HG03039 (cell line): ENCODE results near the gene VAMP7.
"Not testable (repeated sequence)": the region's sequence is repeated elsewhere in the genome, so short reads cannot be mapped to it uniquely, and the experiment has no call there.

Experiments
- ATAC-seq: cut with Tn5 transposase; IDR thresholded peaks from one replicate; pipeline ENCODE4 v1.9.1; 2021; ENCODE audit warnings: mild to moderate bottlenecking, moderate library complexity; ENCODE audit not compliant: unreplicated experiment

The VAMP7 gene, protein sequence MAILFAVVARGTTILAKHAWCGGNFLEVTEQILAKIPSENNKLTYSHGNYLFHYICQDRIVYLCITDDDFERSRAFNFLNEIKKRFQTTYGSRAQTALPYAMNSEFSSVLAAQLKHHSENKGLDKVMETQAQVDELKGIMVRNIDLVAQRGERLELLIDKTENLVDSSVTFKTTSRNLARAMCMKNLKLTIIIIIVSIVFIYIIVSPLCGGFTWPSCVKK

DNA sequence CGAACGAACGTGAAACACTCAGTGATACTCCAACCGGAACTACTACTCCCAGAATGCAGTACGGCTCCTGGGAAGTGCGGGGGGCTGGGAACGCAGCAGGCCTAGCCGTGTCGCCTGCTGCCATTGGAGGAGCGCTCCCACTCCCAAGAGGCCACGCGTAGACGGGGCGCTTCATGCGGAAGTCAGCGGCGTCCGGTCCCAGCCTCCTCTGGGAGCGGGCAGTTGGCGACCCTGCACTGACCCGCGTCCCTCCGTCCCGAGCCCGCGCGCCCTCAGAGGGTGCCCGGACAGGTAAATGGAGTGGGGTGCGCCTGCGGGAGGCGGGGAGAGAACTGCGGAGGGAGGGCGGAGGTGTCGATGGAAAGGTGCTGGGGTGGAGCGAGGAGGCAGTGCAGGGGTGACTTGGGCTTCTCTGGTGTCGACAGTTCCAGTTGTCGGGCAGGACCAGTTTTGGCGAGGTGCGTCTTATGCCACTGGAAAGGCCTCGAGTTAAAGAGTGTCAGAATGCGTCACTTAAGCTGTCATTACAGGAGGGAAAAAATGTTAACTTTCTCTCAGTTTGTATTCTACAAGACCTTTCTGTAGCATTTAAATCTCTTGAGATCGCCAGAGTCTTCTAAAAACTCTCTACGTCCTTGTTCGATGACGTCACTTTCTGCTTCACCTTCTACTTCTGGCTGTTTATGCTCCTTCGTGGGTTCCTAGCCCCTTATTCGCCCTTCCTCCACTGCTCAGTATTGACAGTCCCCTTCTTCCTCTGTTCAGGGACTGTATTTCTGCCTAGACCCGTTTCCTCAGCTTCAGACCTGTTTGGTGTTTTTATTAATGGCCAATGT, at the start of gene VAMP7:
VAMP7 (plus strand) TSS at position 188 of the 836 bp plus-strand sequence. CDS start 8,122 bp downstream, outside the sequence.
- ATAC-seq = peak; percentile 99

DNA sequence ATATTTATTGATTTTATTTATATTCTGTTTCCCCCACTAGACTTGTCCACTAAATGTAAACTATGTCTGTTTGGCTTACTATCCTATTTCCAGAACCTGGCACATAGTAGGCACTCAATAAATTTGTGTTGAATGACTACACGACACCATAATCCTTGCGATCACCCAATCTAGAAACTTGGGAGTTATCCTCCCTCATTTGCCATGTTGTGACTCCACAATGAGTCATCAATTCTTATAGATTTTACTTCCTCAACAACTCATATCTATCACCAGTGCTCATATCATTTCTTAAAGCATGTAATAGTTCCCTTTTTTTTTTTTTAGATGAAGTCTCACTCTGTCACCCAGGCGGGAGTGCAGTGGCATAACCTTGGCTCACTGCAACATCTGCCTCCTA, 39.9 kb upstream of the VAMP7 start:
- no peak for ATAC-seq

DNA sequence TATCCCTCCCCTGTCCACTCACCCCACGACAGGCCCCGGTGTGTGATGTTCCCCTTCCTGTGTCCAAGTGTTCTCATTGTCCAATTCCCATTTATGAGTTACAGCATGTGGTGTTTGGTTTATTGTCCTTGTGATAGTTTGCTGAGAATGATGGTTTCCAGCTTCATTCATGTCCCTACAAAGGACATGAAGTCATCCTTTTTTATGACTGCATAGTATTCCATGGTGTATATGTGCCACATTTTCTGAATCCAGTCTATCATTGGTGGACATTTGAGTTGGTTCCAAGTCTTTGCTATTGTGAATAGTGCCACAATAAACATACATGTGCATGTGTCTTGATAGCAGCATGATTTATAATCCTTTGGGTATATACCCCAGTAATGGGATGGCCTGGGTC, 29.4 kb upstream of the VAMP7 start:
- not testable (repeated sequence) for ATAC-seq

DNA sequence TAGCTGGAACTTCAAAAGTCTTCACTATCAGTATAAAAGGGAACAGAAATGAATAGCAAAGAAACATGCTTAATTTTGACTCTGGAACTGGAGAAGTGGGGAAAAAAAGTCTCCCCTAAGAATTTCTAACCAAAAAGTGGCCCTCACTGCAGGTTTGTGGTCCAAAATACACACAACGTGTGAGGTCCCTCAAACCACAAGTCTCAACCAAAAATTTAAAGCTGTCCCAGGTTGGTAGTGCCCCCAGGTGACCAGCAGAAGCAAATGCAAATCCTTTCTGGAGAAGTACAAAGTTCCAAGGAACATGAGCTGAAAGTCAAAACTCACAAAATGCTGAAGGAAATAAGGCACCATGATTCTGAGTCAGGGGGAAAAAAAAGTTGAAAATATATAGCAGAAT, 23.6 kb upstream of the VAMP7 start:
- no peak for ATAC-seq

DNA sequence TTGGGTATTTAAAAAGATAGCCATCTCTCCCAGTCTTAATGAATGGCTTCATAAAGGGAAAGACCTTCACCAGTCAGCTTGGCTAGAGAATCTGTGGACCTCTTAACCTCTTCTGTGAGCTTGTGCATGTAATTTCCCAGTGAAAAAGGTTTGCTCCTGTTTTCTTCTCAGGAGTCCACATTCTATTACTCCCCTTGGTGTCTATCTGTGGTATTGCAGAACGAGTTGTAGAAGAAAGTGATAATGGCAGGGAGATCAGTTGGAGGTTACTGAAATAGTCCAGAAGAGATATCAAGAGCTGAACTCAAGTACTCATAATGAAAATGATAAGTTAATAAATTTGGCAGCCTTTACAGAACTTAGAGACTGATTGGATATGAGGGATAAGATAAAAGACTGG, 16.5 kb upstream of the VAMP7 start:
- no peak for ATAC-seq

DNA sequence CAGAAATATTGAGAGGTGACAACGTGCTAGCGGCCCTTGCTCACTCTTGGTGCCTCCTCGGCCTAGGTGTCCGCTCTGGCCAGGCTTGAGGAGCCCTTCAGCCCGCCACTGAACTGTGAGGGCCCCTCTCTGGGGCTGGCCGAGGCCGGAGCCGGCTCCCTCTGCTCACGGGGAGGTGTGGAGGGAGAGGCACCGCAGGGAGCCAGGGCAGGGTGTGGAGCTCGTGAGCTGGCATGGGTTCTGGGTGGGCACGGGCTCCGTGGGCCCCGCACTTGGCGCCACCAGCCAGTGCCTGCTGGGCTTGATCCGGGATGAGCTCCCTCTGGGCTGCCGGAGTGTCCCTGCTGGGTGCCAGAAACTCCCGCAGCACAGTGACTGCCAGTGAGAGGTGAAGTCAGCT, 16.0 kb upstream of the VAMP7 start:
- no peak for ATAC-seq

DNA sequence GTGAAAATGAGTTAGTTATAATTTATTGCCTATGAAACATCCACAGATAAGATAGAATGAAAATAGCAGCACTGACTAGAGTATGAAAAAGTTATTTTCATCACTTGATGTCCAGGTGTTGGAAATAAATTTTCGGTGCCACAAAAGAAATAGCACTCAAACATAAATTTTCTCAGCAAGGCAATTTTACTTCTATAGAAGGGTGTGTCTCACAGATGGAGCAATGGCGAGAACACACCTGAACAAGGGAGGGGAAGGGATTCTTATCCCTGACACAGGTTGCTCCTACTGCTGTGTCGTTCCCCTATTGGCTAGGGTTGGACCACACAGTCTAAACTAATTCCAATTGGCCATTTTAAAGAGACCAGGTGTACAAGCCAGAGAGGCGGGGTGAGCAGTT, 13.3 kb upstream of the VAMP7 start:
- no peak for ATAC-seq

DNA sequence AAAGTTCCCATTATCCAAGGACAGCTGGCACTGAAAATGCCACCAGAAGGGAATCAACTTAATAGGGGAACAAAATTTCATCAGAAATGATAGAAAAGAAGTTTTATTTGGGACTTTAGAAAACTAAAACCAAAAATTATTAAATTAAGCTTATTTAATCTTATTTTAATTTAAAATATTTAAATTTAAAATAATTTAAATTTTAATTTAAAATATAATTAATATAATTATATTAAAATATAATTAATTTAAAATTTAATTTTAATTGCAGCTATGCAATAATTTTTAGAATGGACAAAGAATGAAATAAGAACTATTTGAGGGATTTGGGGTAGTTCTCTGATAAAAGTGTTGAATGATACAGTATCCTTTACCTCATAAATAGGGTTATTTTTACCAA, 10.2 kb upstream of the VAMP7 start:
- ATAC-seq = no peak

DNA sequence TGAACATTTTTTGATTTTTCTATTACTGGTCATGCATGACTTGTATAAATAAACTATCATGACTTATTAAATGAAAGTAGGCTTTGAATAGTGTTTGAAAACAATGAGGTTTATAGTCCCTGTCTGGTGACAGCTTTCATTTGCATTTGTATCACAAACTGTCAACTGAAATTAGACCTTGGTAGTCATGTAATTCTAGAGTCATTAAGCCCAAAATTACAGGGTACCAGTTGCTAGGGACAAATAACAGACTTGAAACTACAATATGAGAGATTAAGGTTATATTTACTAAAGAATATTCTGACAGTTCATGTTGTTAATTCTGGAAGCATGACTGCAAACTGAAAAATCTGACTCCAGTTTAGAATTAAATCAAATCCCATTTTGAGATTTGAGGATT, 9.2 kb upstream of the VAMP7 start:
- no peak for ATAC-seq

DNA sequence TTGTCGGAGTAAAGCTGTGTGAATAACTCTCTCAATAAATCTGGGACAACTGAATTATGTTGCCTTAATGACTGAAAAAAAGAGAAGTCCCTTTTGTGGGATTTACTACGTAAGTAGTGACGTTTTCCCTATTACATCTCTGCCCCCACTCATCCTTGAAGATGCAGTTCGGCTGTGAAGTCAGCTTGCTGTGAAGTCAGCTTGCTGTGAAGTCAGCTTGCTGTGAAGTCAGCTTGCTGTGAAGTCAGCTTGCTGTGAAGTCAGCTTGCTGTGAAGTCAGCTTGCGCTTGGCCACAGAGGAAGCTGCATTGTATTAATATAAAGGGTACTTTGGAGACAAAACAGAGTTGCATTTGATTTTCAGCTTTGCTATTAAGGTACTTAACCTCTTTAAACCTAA, 8.0 kb upstream of the VAMP7 start:
- ATAC-seq = no peak

DNA sequence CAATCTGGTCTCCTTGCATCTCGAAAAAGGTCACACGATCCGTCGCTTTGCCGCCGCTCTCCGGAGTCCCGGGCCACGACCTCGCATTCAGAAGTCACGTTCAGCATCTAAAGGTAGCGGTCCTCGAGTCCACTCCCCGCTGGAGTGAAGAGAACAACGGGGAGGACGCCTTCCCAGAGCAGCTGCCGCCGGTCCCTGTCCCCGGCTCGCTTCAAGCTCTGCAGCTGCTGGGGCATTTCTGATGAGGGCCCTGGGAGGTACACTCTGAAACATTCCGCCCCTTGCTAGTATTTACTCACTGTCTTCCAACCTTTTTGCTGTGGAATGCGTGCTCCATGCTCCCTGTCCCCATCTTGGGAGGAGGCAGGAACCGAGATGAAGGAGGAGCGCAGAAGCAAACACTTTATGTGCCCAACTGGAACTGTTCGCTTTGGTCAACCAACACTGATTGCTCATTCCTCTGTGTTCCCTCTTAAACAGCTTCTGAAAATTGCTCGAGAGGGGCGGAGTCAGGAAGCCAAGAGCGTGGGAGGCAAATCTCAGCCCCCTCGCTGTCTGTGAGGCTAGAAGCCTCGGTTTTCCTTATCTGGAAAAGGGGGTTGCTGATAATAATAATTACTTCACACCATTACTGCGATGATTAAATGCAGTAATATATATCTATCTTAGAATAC, 6.4 kb upstream of the VAMP7 start:
- ATAC-seq = no peak

DNA sequence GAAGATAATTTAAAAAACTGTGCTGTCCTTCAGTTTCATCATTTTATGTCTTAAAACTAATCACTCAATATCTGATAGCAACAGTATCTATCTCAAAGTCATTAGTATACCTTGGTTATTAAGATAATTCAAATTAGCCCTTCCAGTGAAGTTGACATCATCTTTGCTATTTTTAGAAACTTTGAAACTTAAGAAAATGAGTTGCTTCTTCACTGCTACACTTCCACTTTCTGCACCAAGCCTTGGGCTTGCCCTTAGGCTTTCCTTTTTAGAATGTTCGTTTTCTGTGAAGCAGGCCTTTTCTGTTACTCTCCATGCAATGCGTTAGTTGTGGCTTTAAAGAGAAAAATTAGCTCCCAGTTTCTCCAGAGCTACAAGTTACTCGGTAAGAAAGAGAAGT, 4.4 kb upstream of the VAMP7 start:
- no peak for ATAC-seq

DNA sequence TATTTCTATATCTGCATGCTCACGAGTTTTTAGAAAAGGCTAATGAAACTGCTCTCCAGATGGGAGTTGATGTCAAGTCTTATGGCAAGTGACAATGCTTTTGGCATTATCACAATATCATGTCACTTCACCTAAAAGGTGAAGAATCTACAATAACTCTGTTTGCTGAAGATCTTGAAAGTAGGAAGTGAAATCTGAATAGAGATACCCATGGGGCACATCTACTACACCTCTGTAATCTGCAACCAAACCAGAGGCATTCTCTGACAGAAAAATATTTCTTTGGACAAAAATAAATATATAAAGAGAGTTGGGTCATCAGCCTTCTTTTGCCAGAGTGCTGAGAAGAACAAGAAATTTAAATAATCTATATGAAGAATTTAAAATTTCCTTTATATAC, 3.9 kb upstream of the VAMP7 start:
- no peak for ATAC-seq

DNA sequence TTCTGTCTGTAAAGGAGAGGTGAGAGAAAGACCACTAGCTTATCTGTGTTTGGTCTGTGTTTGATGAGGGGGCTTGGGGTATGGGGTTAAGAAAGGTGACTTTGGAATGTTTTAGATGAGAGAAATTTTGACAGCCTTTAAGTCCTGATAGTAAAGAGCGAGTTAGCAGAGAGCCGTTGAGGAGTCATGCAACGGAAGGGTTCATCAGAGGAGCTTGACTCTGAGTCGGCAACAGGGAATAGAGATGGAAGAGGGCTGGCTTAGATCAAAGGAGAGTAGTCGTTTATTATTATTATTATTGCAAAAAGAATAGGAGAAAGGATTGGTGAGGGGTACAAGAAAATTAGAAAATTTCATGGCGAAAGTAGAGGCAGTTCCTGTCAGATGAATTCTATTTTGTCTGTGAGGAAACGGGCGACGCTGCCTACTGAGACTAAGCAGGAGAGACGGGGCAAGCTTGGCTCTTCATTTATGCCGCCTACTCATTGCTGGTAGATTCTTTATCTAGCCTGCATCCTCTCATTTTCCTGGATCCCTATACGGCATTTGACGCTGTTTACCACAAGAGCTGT, 473 bp upstream of the VAMP7 start:
- ATAC-seq = no peak

DNA sequence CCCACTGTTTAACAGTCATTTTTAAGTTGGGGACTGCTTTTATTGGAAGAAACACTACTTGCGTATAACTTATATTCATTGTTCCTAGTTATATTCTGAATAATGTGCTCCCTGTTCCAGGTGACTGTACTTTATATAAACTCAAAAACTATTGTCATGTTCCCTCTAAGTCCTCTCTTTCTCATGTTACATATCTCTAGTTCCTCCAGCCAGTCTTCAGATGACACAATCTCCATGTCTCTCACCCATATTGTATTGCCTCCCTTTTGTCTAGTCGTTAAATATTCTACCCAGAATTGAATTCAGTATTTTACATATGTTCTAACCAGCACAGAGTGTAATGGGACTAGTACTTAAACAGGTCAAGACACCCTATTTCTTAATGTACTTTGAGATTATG, 5.3 kb downstream of the VAMP7 start:
- no peak for ATAC-seq

DNA sequence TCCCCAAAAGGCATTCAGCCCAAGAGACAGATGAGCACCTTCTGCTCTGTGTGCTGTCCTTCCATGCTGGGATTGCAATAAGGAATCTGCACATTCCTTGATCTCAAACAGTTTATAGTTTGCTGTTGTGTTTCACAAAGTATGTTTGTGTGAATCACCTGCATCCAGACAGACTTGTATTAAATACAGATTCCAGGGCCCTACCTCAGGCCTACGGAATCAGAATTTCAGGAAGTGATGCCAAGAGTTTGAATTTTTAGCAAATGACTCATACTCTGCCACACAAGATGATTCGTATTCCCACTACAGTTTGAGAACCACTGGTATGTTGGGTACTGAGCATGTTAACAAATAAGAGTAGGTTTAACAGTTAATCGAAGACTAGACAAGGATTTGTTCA, 7.0 kb downstream of the VAMP7 start:
- ATAC-seq = no peak

DNA sequence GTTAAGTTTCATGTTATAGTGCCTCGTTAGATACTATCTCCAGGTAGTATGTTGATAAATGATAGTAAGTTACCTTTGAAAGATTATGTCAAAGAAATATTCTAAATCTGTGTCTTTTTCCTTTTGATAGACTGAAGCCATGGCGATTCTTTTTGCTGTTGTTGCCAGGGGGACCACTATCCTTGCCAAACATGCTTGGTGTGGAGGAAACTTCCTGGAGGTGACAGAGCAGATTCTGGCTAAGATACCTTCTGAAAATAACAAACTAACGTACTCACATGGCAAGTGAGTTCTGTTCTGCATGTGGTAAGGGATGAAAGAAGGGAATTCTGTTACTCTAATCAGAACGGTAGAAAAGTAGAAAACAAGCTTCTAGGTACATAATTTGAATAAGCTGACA, 8.2 kb downstream of the VAMP7 start:
- ATAC-seq = no peak

DNA sequence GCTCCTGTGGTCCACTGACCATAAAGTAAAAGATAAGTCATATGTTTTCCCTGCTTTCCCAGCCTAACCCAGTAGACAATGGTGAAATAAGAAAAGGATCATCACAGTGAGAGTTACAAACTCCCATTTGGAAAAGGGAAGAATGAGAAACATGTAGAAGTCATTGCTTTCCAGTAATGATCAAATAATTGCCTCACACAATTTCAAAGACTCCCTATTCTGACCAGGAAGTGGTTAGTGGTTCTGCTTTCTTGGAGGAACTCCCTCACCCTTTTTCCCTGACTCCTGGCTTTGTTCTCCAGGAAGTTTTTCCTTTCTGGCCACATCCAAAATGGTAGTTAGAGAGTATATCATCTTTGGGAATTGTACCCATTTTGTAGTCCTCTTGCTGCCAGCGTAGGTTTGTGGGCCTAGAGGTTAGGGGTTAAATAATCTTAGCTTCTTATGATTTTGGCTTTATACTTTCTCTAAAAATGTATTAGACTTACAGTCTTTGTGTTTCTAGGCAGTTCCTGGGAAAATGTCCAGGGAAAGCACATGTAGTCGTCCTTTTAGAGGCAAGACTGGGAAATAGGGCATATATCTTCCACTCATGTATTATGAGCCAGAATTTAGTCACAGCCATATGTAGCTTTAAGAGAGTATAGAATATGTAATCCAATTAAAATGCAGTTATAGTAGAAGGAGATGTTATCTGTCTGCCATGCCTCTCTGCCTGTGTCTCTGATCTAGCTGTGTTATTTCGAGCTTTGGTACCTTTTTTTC, 10.5 kb downstream of the VAMP7 start:
- ATAC-seq = no peak

DNA sequence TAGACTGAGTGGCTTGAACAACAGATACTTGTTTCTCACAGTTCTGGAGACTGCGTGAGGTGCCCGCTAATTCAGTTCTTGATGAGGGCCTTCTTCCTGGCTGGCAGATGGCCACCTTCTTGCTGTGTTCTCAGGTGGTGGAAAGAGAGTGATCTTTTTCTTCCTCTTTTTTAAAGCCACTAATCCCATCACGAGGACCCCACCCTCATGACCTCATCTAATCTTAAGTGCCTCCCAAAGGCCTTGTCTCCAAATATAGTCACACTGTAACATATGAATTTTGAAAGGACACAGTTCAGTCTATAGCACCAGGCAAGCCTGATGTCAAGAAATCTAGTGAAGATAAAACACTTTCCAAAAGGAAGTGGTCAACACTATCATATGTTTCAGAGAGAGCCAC, 12.4 kb downstream of the VAMP7 start:
- ATAC-seq = no peak

DNA sequence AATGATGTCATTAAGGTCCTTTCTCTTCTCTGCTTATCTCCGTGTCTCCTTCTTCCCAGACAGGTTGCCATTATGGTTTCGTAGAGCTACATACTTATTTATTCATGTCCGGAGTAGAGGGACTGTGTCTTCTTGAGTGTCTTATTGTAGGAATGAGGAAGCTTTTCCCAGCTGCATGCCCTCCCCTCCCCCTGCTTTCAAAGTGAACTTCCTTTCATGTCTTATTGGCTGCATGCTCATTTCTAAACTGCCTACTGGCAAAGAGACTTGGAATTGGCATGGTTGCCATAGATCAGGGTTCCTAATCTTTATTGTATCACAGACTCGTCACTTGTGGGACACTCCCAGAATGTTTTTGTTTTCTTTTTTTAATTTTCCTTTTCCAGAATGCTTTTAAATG, 15.4 kb downstream of the VAMP7 start:
- ATAC-seq = no peak

DNA sequence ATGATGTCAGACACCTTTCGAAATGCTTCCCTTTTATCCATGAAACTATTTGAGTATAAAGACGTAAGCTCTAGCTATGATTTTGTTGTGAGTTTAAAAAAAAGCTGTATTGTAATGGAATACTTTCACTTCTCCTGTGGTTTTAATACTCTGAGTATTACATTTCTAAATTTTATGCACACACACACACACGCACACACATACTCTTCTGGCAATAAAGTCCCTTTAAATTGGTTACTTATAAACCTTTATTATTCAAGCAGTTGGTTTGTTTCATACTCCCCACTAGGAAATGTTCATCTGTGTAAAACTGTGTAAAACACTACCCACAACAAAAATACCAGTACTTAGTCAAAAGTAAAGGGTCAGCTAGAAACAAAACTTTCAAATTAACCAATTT, 18.2 kb downstream of the VAMP7 start:
- no peak for ATAC-seq
